H1 (cell line): ENCODE measurements around the gene CALY. TPM values are rescaled to one million over a fixed set of nuclear protein-coding genes. Genes with fewer than 3 reads are reported as not detected.

Experiments used
- CBX5 ChIP-seq: fragments of 300-800, 300-1000 bp; sonication (generic); IDR thresholded peaks from 2 replicates; pipeline ENCODE4 v1.7.1; 2016; ENCODE audit warnings: antibody characterized with exemption, low read length, low read depth
- CBX8 ChIP-seq: fragments of 300-800, 300-1000 bp; sonication (generic); IDR thresholded peaks from 2 replicates; pipeline ENCODE4 v1.7.1; 2016; ENCODE audit warnings: low read depth, low read length, borderline replicate concordance
- CHD2 ChIP-seq: IDR thresholded peaks from 2 replicates; pipeline ENCODE4 v1.6.1; 2012; ENCODE audit warnings: low read length, improper control_type of control experiment
- EP300 ChIP-seq, 2 experiments: IDR thresholded peaks; 1 replicate in 1 of 2; 2 replicates in 1 of 2; pipeline ENCODE4 v1.6.1; 2011 to 2012; ENCODE audit warnings: low read depth in 2 of 2, low read length in 2 of 2, mild to moderate bottlenecking in 2 of 2, borderline replicate concordance in 1 of 2, inconsistent platforms in 1 of 2, moderate library complexity in 1 of 2
- KDM1A ChIP-seq: fragments of 200-600, 300-600 bp; sonication (generic); IDR thresholded peaks from 2 replicates; pipeline ENCODE4 v1.7.1; 2016; ENCODE audit warnings: mild to moderate bottlenecking, low read length, borderline replicate concordance
- KDM4A ChIP-seq: IDR thresholded peaks from one replicate; pipeline ENCODE4 v1.7.1; 2012; ENCODE audit warnings: low read depth, mild to moderate bottlenecking, moderate library complexity, low read length, inconsistent platforms; ENCODE audit not compliant: severe bottlenecking
- PHF8 ChIP-seq: fragments of 200-600 bp; sonication (generic); conservative IDR thresholded peaks from 2 replicates; pipeline ENCODE4 v1.7.1; 2012; ENCODE audit warnings: low read depth, mild to moderate bottlenecking, inconsistent platforms, low read length, moderate library complexity
- SIN3A ChIP-seq, 2 experiments: IDR thresholded peaks in 1 of 2; conservative IDR thresholded peaks in 1 of 2; 2 replicates each; pipeline ENCODE4 v1.6.1; 2011 to 2012; ENCODE audit warnings: low read length in 2 of 2, improper control_type of control experiment in 1 of 2, low read depth in 1 of 2, mild to moderate bottlenecking in 1 of 2
- SRF ChIP-seq: IDR thresholded peaks from 2 replicates; pipeline ENCODE4 v1.6.1; 2011; ENCODE audit warnings: mild to moderate bottlenecking, low read depth, low read length, moderate library complexity
- polyA plus RNA-seq, 7 experiments: library from polyadenylated mRNA; depleted of rRNA in 3 of 7; stranded (reverse) in 5 of 7; unstranded in 2 of 7; fragments of >200 nt in 5 of 7; fragments of 200-250 nt in 2 of 7; gene quantifications; 1 replicate in 5 of 7; 2 replicates in 1 of 7; 4 replicates in 1 of 7; pipeline versions ENCODE4 v1.2.1 to v1.2.3, GENCODE V29; 2011 to 2013; ENCODE audit warnings: missing spikeins in 2 of 7, mixed read lengths in 2 of 7
- total RNA-seq: library from RNA; stranded (reverse); fragmentation: NEBNext Ultra II Directional; extraction: Animal tissue kit (Norgen Biotek cat#: 25700); gene quantifications from 2 replicates; pipeline ENCODE4 v1.2.1, GENCODE V29; 2021
- TF ChIP-seq, protein P1 (sequence below): fragments of 300-600 bp; sonication (generic); IDR thresholded peaks from 2 replicates; pipeline ENCODE4 v1.7.1; 2012; ENCODE audit warnings: low read length, moderate library complexity, mild to moderate bottlenecking, inconsistent platforms; ENCODE audit not compliant: insufficient replicate concordance

CALY gene
- total and polyA plus RNA-seq, 2 of the 8 experiments (the other 6 are each of a cell fraction or from before 2014, with no cell fraction given), result 1.3 to 1.5 TPM

DNA sequence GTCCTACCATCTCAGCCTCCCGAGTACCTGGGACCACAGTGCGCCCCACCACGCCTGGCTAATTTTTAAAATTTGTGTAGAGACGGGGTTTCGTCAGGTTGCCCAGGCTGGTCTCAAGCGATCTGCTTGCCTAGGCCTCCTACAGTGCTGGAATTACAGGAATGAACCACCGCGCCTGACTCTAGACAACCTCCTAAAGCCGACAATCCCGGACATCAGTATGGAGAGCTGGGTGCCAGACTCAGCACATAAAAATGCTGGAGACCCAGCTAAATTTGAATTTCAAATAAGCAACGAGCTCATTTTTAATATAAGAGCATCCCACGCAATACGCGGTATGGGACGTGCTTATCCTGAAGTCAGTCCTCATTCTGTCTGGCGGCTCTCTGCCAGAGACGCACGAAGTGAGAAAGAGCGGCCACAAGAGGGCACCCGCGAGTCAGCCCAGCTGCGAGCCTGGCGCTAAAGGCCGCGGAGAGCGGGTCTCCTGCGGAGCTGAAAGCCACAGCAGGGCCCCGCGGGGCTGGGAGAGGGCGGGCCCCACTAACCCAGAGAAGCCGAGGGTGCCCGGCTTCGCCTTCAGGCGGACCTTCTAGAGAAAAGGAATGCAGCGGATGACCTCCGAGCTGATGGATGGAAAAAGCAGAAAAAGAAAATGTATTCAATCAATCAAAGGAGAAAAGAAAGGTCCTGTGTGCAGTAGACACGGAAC, 7.0 kb downstream of the CALY start (continued):
- TF ChIP-seq, protein P1, sequence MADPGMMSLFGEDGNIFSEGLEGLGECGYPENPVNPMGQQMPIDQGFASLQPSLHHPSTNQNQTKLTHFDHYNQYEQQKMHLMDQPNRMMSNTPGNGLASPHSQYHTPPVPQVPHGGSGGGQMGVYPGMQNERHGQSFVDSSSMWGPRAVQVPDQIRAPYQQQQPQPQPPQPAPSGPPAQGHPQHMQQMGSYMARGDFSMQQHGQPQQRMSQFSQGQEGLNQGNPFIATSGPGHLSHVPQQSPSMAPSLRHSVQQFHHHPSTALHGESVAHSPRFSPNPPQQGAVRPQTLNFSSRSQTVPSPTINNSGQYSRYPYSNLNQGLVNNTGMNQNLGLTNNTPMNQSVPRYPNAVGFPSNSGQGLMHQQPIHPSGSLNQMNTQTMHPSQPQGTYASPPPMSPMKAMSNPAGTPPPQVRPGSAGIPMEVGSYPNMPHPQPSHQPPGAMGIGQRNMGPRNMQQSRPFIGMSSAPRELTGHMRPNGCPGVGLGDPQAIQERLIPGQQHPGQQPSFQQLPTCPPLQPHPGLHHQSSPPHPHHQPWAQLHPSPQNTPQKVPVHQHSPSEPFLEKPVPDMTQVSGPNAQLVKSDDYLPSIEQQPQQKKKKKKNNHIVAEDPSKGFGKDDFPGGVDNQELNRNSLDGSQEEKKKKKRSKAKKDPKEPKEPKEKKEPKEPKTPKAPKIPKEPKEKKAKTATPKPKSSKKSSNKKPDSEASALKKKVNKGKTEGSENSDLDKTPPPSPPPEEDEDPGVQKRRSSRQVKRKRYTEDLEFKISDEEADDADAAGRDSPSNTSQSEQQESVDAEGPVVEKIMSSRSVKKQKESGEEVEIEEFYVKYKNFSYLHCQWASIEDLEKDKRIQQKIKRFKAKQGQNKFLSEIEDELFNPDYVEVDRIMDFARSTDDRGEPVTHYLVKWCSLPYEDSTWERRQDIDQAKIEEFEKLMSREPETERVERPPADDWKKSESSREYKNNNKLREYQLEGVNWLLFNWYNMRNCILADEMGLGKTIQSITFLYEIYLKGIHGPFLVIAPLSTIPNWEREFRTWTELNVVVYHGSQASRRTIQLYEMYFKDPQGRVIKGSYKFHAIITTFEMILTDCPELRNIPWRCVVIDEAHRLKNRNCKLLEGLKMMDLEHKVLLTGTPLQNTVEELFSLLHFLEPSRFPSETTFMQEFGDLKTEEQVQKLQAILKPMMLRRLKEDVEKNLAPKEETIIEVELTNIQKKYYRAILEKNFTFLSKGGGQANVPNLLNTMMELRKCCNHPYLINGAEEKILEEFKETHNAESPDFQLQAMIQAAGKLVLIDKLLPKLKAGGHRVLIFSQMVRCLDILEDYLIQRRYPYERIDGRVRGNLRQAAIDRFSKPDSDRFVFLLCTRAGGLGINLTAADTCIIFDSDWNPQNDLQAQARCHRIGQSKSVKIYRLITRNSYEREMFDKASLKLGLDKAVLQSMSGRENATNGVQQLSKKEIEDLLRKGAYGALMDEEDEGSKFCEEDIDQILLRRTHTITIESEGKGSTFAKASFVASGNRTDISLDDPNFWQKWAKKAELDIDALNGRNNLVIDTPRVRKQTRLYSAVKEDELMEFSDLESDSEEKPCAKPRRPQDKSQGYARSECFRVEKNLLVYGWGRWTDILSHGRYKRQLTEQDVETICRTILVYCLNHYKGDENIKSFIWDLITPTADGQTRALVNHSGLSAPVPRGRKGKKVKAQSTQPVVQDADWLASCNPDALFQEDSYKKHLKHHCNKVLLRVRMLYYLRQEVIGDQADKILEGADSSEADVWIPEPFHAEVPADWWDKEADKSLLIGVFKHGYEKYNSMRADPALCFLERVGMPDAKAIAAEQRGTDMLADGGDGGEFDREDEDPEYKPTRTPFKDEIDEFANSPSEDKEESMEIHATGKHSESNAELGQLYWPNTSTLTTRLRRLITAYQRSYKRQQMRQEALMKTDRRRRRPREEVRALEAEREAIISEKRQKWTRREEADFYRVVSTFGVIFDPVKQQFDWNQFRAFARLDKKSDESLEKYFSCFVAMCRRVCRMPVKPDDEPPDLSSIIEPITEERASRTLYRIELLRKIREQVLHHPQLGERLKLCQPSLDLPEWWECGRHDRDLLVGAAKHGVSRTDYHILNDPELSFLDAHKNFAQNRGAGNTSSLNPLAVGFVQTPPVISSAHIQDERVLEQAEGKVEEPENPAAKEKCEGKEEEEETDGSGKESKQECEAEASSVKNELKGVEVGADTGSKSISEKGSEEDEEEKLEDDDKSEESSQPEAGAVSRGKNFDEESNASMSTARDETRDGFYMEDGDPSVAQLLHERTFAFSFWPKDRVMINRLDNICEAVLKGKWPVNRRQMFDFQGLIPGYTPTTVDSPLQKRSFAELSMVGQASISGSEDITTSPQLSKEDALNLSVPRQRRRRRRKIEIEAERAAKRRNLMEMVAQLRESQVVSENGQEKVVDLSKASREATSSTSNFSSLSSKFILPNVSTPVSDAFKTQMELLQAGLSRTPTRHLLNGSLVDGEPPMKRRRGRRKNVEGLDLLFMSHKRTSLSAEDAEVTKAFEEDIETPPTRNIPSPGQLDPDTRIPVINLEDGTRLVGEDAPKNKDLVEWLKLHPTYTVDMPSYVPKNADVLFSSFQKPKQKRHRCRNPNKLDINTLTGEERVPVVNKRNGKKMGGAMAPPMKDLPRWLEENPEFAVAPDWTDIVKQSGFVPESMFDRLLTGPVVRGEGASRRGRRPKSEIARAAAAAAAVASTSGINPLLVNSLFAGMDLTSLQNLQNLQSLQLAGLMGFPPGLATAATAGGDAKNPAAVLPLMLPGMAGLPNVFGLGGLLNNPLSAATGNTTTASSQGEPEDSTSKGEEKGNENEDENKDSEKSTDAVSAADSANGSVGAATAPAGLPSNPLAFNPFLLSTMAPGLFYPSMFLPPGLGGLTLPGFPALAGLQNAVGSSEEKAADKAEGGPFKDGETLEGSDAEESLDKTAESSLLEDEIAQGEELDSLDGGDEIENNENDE, result no peak
- TF ChIP-seq KDM4A (no peak), KDM1A (no peak), PHF8 (no peak), EP300 (IDR thresholded peaks at IDR 0.05; ENCODE audit: borderline replicate concordance in 1 of 2, low read depth in 2 of 2, low read length in 2 of 2) (no peak), SRF (no peak), CBX8 (no peak), CBX5 (no peak), CHD2 (no peak), SIN3A (conservative IDR thresholded peaks at IDR 0.05 in 1 of 2, IDR thresholded peaks at IDR 0.05 in 1 of 2; ENCODE audit: low read depth in 1 of 2, low read length in 2 of 2) (no peak)
